Prostate gland (tissue), 2 donors: Measurements from ENCODE around the gene YBX3. TPM values are rescaled to one million over a fixed set of nuclear protein-coding genes. Genes with fewer than 3 reads are reported as not detected.
"Not testable (repeated sequence)": the region's sequence is repeated elsewhere in the genome, so short reads cannot be mapped to it uniquely, and the experiment has no call there.

Experiments used
- DNase-seq: peaks from one replicate; pipeline ENCODE4 v3.0.0-alpha.2; 2019; ENCODE audit warnings: low spot score
- H3K27ac ChIP-seq, 2 donors: fragments of 200-600 bp; sonication (generic); 2 replicates each; pipeline ENCODE4 v1.5.1; 2017 to 2019
- H3K27me3 ChIP-seq: fragments of 200-600 bp; sonication (generic); replicated peaks from 2 replicates; pipeline ENCODE4 v1.5.1; 2019; ENCODE audit not compliant: insufficient read depth
- H3K36me3 ChIP-seq, 2 donors: fragments of 200-600 bp; sonication (generic); 1 replicate in 1 of 2; 2 replicates in 1 of 2; pipeline versions ENCODE4 v1.5.1 to v1.8.1; 2017 to 2019
- H3K4me1 ChIP-seq: fragments of 200-600 bp; sonication (generic); replicated peaks from 2 replicates; pipeline ENCODE4 v1.5.1; 2019
- H3K4me3 ChIP-seq, 2 donors: fragments of 200-600 bp; sonication (generic); 2 replicates each; pipeline ENCODE4 v1.5.1; 2017 to 2019
- H3K9me3 ChIP-seq: fragments of 200-600 bp; sonication (generic); 2 replicates; pipeline ENCODE4 v1.5.1; 2017
- POLR2A ChIP-seq: fragments of 450-650 bp; IDR thresholded peaks from one replicate; pipeline ENCODE4 v1.6.1; 2016; ENCODE audit warnings: antibody characterized with exemption, mild to moderate bottlenecking
- POLR2AphosphoS5 ChIP-seq: sonication (generic); formaldehyde crosslinking; IDR thresholded peaks from one replicate; pipeline ENCODE4 v1.6.1; 2017; ENCODE audit warnings: antibody characterized with exemption
- WGBS: methylation state at CpG from one replicate; pipeline ENCODE4 v1.1.5; 2018; 5-methylcytosine and 5-hydroxymethylcytosine counted together
- intact Hi-C: fragments of 100-400 bp; cut with DNase I; formaldehyde crosslinking; loops from one replicate; pipeline ENCODE4 v1.14.2; 2022
- total RNA-seq, 2 donors: library from RNA; depleted of rRNA; stranded (reverse); fragments of >200 nt; gene quantifications; one replicate each; pipeline ENCODE4 v1.1.0, GENCODE V29; 2016
- TF ChIP-seq, protein P1 (sequence below), 4 experiments: fragments of 200-600 bp in 2 of 4; fragments of 450-650 bp in 2 of 4; sonication (generic) in 2 of 4; IDR thresholded peaks; 1 replicate in 3 of 4; 2 replicates in 1 of 4; pipeline ENCODE4 v1.5.1; 2016 to 2019; ENCODE audit warnings: antibody characterized with exemption in 4 of 4, mild to moderate bottlenecking in 2 of 4, moderate library complexity in 2 of 4

Gene YBX3
- total RNA-seq, 2 donors from 2014 or later, result 197 to 358 TPM

DNA sequence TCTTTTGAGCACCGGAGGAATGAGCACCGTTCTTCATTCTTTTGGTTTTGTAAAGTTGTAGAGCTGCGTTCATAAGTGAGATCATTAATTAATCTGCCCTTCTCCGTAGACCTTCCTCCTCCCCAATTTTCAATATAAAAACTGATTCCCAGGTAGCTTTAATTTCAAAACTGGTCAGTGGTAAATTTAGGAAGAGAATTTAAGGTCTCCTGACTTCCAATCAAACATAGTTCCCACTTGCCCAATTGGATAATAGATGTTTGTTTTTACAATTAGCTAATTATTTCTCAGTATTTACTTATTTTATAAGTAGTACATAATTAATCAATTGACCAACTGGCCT, 27.2 kb upstream of the YBX3 start:
- intact Hi-C loops, result loop anchor here (5.0 kb wide), 1 partner anchor 138 kb away; the partner anchor contains the start of gene MAGOHB
- Histone ChIP-seq H3K36me3 (no peaks in the 10 kb centered on the region), H3K4me1 (no peaks in the 10 kb centered on the region), H3K4me3 (no peak overlapping the region), H3K9me3 (no peaks in the 10 kb centered on the region), H3K27me3 (no peaks in the 10 kb centered on the region), H3K27ac (no peak overlapping the region)
- WGBS, result under 1% methylated on average over 4 of the region's 4 CpGs
- TF ChIP-seq, protein P1, sequence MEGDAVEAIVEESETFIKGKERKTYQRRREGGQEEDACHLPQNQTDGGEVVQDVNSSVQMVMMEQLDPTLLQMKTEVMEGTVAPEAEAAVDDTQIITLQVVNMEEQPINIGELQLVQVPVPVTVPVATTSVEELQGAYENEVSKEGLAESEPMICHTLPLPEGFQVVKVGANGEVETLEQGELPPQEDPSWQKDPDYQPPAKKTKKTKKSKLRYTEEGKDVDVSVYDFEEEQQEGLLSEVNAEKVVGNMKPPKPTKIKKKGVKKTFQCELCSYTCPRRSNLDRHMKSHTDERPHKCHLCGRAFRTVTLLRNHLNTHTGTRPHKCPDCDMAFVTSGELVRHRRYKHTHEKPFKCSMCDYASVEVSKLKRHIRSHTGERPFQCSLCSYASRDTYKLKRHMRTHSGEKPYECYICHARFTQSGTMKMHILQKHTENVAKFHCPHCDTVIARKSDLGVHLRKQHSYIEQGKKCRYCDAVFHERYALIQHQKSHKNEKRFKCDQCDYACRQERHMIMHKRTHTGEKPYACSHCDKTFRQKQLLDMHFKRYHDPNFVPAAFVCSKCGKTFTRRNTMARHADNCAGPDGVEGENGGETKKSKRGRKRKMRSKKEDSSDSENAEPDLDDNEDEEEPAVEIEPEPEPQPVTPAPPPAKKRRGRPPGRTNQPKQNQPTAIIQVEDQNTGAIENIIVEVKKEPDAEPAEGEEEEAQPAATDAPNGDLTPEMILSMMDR (IDR thresholded peaks at IDR 0.05), result no peak
- TF ChIP-seq POLR2AphosphoS5 (no peak), POLR2A (no peak)
- DNase-seq, result no peak

DNA sequence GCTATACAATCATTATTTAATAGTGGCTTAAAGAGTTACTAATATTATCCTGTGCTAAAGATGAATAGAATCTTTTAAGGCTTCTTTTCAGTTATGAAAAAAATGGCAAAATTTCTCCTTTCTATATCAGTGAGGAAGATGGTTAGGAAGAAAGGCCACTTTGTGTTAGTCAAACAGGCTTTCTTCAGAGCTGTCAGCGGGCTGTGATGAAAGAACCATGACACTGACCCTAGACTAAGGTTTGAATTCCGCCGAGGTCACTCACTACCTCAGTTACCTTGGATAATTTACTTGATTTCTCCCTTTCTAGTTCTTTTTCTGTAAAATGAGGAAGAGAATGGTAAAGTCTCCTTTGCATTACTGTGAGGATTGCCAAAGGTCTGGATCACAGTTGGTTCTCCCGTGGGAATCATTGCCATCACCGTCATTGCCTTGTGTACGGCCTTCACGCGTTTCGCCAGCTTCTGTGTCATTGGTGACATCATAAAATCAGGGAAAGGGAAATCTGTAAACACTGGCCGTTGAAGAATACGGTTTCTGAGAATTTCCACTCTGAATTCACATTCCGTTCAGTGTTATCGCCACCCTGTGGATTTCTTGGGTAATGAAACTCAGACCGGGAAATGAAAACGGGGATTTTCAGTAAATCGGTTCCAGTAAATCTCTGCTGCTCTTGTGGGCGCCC, 26.7 kb upstream of the YBX3 start:
- no peaks in the 10 kb centered on the region for H3K9me3 ChIP-seq
- WGBS, result 8% methylated on average over 17 of the region's 17 CpGs
- peak; percentile 89 for TF ChIP-seq POLR2AphosphoS5
- TF ChIP-seq, protein P1 (IDR thresholded peaks at IDR 0.05), result peak; percentile 74 to 94 (median 91)
- no peak for TF ChIP-seq POLR2A
- peak overlapping the region in 1 of 2 donors; percentile 17 for H3K4me3 ChIP-seq
- H3K4me1 ChIP-seq, result no peaks in the 10 kb centered on the region
- DNase-seq, result peak; percentile 79
- H3K36me3 ChIP-seq, result no peaks in the 10 kb centered on the region
- intact Hi-C loops, result loop anchor here (5.0 to 10.0 kb wide), 2 partner anchors 138 to 515 kb away; partner anchors contain the start of gene MAGOHB
- H3K27ac ChIP-seq, result peak overlapping the region; percentile 7 to 32
- no peaks in the 10 kb centered on the region for H3K27me3 ChIP-seq

DNA sequence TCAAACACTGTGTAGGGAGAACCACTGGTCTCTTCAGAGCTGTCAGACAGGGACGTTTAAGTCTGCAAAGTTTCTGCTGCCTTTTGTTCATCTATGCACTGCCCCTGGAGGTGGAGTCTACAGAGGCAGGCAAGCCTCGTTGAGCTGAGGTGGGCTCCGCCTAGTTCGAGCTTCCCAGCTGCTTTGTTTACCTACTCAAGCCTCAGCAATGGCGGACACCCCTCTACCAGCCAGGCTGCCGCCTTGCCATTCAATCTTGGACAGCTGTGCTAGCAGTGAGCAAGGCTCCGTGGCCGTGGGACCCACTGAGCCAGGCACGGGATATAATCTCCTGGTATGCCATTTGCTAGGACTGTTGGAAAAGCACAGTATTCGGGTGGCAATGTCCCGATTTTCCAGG, 24.6 kb upstream of the YBX3 start:
- intact Hi-C loops, result loop anchor here (10.0 kb wide), 1 partner anchor 513 kb away; no protein-coding TSS in a partner anchor
- TF ChIP-seq, protein P1 (IDR thresholded peaks at IDR 0.05), result no peak
- TF ChIP-seq POLR2AphosphoS5 (no peak), POLR2A (no peak)
- H3K27ac ChIP-seq, result no peak overlapping the region
- WGBS, result 68% methylated on average over 11 of the region's 11 CpGs
- H3K27me3 ChIP-seq, result no peaks in the 10 kb centered on the region
- H3K4me1 ChIP-seq, result no peaks in the 10 kb centered on the region
- no peaks in the 10 kb centered on the region for H3K9me3 ChIP-seq
- DNase-seq, result no peak
- no peaks in the 10 kb centered on the region for H3K36me3 ChIP-seq
- no peak overlapping the region for H3K4me3 ChIP-seq

DNA sequence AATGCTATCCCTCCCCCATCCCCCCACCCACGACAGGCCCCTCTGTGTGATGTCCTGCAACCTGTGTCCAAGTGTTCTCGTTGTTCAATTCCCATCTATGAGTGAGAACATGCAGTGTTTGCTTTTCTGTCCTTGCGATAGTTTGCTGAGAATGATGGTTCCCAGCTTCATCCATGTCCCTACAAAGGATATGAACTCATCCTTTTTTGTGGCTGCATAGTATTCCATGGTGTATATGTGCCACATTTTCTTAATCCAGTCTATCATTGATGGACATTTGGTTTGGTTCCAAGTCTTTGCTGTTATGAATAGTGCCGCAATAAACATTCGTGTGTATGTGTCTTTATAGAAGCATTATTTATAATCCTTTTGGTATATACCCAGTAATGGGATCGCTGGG, 20.3 kb upstream of the YBX3 start:
- H3K4me3 ChIP-seq, H3K36me3 ChIP-seq, DNase-seq, H3K4me1 ChIP-seq, H3K27me3 ChIP-seq, H3K9me3 ChIP-seq, H3K27ac ChIP-seq: not testable (repeated sequence)
- intact Hi-C loops, result loop anchor here (10.0 kb wide), 1 partner anchor 509 kb away; no protein-coding TSS in a partner anchor
- 91% methylated on average over 6 of the region's 6 CpGs for WGBS

DNA sequence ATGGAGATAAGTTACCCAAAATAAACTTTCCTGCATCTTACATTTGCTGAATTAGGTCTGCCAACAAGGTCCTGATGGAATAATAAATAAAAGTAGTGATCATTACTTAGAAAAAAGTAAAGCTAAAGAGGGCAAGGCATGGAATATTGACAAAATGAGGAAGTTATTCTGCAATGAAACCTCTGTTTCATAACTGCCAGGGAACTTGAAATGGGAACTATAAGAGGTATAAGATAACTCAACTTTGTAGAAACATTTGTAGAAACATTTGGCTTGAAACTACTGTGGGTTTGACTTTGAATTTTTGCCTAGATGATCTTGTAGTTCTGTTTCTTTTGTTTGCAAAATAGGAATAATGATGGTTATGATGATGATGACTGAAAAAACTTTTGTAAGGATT, 18.7 kb upstream of the YBX3 start:
- intact Hi-C loops, result loop anchor here (10.0 kb wide), 1 partner anchor 507 kb away; no protein-coding TSS in a partner anchor
- H3K9me3 ChIP-seq, result no peaks in the 10 kb centered on the region
- no peaks in the 10 kb centered on the region for H3K27me3 ChIP-seq
- TF ChIP-seq POLR2AphosphoS5, result no peak
- no peak for TF ChIP-seq POLR2A
- TF ChIP-seq, protein P1 (IDR thresholded peaks at IDR 0.05), result no peak
- no peak overlapping the region for H3K4me3 ChIP-seq
- DNase-seq, result no peak
- H3K4me1 ChIP-seq, result no peaks in the 10 kb centered on the region
- H3K27ac ChIP-seq, result no peak overlapping the region
- H3K36me3 ChIP-seq, result no peaks in the 10 kb centered on the region
